ENCODE data around the gene CIC. TPM values are rescaled to one million over a fixed set of nuclear protein-coding genes. Genes with fewer than 3 reads are reported as not detected.
"Not testable (repeated sequence)": the region's sequence is repeated elsewhere in the genome, so short reads cannot be mapped to it uniquely, and the experiment has no call there.

Gene CIC
- total RNA-seq, 1 donor from 2014 or later, result 37.1 TPM

DNA sequence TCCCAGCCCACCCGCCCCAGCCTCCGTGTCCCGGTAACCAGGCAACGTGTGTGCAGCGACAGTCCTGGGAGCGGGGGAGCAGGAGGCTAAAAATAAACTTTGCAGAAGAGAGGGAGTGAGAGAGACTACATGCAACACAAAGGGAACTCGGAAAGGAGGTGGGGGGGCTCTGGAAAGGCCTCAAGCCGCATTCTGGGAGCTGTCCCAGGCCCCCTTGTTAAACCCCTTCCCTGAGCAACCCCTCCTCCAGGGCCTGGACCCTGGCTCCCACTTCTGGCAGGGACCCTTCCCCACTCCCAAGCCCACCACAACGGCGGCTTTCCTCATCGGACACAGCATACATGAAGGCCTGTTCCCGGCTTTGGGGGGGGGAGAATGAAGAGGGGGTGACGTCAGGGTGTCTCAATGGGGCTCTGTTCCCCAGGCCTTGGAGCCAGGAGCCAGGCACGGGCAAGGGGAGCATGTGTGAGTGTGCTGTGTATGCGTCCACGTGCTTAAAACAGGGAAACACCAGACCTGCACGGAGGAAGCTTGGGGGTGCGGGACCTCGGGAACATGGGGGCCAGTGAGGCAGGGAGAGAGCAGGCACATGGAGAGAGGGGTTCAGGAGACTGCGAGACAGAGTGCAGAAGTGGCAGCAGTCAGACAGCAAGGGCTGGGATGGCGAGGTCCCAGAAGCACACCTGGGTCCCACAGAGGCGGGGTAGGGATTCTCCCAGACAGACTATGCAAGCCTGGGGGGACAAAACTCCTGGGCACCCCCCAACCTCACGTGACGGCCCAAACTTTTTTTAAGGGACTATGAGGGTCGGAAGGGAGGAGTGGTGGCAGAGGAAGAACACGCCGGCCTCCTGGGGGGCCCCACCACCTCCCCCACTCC lies 16.4 kb upstream of the CIC start:
- DNase-seq, result peak; percentile 66
- peak; percentile 15 for ATAC-seq
- intact Hi-C loops (cut with micrococcal nuclease), result no loop called here

- DNase-seq, result peak; percentile 78
- intact Hi-C loops (cut with micrococcal nuclease), result no loop called here
- peak; percentile 9 for ATAC-seq
These were observed 15.6 kb upstream of the CIC start for GRCh38 chr19:42253245-42254088.

DNA sequence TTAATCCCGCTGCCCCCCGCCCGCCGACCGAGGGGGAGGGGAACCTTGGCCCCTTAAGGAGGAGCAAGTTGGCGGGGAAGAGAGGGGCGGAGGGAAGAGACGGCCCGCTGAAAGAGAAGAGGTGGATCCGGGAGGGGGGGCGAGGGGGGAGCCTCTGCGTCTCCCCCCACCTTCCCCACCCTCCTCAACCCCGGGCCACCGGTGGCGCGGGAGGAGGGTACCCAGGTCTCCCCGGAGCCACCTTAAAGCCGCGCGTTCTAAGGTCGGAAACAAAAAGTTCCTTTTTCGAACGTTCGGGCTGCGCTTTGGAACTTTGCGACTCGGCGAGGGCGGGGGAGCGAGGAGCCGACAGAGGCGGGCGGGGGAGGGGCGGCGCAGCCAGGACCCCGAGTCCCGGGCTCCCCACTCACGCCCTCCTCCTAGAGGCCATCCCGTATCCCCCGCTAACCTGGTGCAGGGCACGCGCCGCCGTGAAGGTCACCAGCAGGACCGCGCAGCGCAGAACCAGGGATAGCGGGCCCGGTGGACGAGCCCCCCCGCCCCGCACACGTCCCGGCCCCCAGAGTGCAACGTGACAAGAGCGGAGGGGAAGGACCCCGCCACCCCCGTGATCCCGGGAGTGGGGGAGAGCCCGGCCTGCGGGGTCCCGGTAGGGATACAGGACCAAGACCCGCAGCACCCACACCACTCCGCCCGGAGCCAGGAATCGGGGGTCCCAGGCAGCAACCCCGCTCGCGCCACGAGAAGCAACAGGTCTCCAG lies 14.8 kb upstream of the CIC start:
- peak; percentile 38 for ATAC-seq
- intact Hi-C loops (cut with micrococcal nuclease), result no loop called here
- peak; percentile 84 for DNase-seq

DNA sequence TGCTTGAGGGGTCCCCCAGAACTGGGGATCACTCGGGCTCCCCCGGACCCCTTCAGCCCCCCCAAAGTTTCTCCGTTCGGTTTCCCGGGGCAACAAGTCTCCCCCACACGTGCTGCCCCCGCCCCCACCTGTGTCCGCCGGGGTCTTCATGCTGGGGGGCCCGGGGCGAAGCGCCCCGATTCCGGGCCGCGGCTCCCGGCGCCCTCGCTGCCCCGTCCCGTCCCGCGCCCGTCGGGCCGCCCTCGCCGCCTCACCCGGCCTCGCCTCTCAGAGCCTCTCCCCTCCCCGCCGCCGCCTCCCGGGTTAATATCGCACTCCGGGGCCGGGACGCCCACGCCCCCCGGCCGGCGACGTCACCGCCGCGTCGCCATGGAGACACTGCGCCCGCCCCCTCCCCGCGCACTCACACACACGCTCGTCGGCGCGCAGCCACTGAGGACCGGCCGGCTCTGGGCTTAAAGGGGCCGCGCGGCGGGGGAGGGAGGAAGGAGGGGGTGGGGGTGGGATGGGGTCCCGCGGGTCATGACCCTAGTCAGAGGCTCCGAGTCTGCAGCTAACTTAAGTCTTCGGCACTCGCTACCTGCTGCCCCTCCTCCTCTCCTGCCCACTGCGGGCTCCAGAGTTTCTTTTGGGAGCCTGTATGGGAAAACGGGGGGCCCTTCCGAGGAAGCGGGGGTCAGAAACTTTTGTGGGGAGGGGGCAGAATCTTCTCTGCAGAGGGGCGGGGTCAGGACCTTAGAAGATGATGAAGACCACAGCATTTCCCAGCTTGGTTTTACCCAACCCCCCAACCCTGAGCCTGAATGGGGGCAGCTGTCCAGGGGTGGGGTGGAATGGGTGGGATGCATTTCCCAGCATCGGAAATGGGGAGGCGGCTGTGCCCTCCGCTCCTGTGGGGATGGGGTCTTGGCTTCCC lies 13.9 kb upstream of the CIC start, which contains the start of gene ERF:
TSS of gene ERF (minus strand) at position 279 of the 916 bp plus-strand sequence. CDS start at position 150, 129 bp downstream.
- intact Hi-C loops (cut with micrococcal nuclease), result no loop called here

DNA sequence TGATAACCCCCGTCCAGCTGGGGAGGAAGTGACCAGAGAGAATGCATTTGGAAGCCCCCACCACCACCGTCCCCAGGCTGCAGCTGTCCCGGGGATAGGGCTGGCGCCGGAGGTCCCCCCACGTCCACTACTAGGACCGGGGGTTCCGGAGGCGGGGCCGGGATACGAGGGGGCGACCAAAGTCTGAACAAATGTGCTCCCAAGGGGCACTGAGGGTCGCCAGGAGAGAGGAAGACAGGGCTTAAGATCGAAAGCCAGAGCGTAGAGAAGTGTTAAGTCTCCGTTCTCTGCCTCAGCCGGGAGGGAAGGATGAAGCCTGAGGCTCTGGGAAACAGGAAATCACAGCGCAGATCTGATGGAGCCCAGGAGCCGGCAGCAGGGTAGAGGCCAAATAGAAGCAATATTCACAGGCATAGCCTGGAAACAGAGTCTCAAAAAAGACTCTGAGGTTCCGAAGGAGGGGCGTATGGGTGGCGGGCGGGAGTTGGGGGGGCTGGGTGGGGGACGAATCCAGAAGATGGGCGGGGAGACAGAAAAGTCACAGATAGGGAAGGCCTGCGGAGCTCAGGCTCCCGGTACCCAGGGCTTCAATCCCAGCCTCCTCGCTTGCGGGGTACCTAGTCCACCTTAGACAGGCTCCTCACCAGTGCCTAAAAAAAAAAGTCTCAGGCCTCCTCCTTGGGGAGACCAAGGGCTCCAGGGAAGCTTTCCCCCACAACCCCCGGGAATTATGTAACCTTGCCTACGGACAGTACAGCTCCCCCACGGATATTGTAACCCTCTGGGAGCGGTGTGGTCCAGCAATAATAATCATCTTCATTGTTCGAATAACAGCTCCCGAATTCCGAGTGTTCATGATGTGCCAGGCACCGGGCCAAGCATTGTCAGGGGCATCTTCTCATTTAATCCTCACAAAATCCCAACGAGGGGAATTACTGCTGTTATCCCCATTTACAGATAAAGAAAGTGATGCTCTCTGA lies 13.0 kb upstream of the CIC start:
- intact Hi-C loops (cut with micrococcal nuclease), result no loop called here
- peak; percentile 75 for DNase-seq
- ATAC-seq, result peak; percentile 4

More for the DNA sequence above, 13.9 kb upstream of the CIC start, which contains the start of gene ERF:
- ATAC-seq, result peak; percentile 76
- DNase-seq, result peak; percentile 97

GRCh38 chr19:42257842-42258241 lies 11.2 kb upstream of the CIC start:
- ATAC-seq; intact Hi-C loops (cut with micrococcal nuclease); DNase-seq: not testable (repeated sequence)

- intact Hi-C loops (cut with micrococcal nuclease), result no loop called here
- ATAC-seq (no peak), DNase-seq (no peak)
These were observed 7.3 kb upstream of the CIC start for GRCh38 chr19:42261763-42262162.

- ATAC-seq; intact Hi-C loops (cut with micrococcal nuclease); DNase-seq: not testable (repeated sequence)
These were observed 2.9 kb upstream of the CIC start for GRCh38 chr19:42266105-42266504.

GRCh38 chr19:42266928-42267603 lies 2.0 kb upstream of the CIC start:
- ATAC-seq; intact Hi-C loops (cut with micrococcal nuclease); DNase-seq: not testable (repeated sequence)

- no peak for DNase-seq
- intact Hi-C loops (cut with micrococcal nuclease), result no loop called here
These were observed 1.4 kb upstream of the CIC start for GRCh38 chr19:42267644-42268141.

GRCh38 chr19:42268142-42268703 lies 829 bp upstream of the CIC start:
- intact Hi-C loops (cut with micrococcal nuclease), result no loop called here

More at GRCh38 chr19:42267644-42268141, 1.4 kb upstream of the CIC start:
- ATAC-seq, result no peak

DNA sequence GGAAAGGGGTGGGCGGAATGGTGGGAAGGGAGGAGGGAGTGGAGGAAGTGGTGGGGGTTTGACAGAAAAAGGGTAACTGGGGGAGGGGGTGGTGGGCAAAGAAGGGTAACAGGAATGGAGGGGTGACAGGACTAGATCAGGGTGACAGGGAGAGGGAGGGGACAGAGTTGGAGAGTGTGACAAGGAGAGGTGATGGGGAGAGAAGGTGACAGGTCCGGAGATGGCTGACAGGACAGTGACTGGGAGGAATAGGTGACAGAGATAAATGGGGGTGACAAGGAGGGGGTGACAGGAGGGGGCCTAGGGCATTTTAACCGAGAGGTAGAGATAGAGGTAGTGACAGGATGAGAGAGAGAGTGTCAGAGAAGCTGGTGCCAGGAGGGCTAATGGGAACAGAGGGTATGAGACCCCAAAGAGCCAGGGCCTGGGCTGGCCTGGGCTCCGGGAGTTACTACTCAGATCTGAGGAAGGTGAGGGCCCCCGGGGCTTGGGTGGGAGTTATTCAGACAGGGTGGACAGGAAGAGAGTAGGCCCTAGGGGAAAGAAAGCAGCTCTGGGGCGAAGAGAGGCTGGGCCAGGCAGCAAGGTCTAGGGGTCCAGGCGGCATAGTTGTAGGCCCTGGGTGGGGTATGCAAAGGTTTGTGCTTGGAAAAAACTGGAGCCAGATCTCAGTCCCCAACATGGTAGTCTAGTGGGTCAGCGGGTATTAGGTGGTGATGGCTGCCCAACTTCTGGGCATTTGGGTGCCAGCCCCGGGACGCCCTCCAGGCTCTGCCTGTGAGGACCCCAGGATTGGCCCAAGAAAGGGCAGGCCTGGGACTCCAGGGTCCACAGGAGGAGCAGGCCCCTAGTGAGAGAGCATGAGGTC lies 660 bp downstream of the CIC start:
- peak; percentile 45 for DNase-seq
- no peak for ATAC-seq
- intact Hi-C loops (cut with micrococcal nuclease), result no loop called here

More at GRCh38 chr19:42268142-42268703, 829 bp upstream of the CIC start:
- DNase-seq (peak; percentile 98), ATAC-seq (peak; percentile 84)

DNA sequence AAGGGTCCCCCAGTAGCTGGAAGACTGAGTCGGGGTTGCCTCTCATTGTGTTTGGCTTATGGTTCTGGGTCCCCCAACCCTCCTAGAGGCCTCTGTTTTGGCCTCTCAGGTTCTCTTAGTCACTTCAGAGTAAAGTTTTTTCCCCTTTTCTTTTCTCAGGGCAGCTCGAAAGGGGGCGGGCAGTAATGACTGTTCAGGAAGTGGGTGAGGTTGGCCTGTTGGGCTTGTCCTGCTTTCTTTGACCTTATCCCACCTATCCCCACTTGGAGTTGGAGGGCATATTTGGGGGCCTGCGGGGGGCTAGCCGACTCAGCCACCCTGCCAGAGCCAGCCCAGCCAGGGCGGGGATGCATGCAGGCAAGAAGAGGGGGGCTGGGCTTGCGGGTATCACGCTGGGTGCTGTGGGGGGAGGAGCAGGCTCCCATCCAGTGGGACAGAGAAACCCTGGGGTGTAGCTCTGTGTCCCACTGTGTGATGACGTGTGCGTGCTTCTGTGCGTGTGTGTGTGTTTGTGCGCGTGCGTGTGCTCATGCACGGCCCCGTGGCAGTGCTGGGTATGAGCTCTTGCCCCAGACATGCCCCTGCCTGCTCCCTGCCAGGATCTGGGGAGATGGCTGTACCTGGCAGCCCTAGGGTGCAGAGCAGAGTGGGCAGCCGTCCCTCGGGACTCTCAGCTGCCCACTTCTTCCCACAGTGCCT lies 1.4 kb downstream of the CIC start:
- ATAC-seq (no peak), DNase-seq (peak; percentile 72)
- intact Hi-C loops (cut with micrococcal nuclease), result no loop called here

DNA sequence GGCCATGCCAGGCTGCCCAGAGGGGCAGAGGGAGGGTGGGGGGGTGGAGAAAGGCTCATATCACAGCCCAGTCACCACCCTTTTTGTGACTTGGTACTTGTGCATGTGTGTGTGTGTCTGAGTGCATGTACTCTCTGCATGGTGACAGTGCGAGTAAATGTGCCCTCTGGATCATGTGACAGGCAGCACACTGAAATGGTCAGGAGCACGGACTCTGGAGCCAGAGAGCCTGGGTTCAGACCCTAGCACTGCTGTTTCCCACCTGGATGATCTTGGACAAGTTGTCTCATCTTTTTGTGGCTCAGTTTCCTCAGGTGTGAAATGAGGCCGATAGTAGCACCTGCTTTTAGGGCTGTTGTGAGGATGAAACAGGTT lies 2.0 kb downstream of the CIC start:
- ATAC-seq, result no peak
- DNase-seq, result no peak
- intact Hi-C loops (cut with micrococcal nuclease), result no loop called here
